Prostate gland (tissue), 2 donors: ENCODE results near the gene MYO16.

ENCODE experiments used
- POLR2A ChIP-seq: fragments of 450-650 bp; IDR thresholded peaks from one replicate; pipeline ENCODE4 v1.6.1; 2016; ENCODE audit warnings: antibody characterized with exemption, mild to moderate bottlenecking
- TF ChIP-seq, protein P1 (sequence below), 4 experiments: fragments of 200-600 bp in 2 of 4; fragments of 450-650 bp in 2 of 4; sonication (generic) in 2 of 4; IDR thresholded peaks; 1 replicate in 3 of 4; 2 replicates in 1 of 4; pipeline ENCODE4 v1.5.1; 2016 to 2019; ENCODE audit warnings: antibody characterized with exemption in 4 of 4, mild to moderate bottlenecking in 2 of 4, moderate library complexity in 2 of 4

DNA sequence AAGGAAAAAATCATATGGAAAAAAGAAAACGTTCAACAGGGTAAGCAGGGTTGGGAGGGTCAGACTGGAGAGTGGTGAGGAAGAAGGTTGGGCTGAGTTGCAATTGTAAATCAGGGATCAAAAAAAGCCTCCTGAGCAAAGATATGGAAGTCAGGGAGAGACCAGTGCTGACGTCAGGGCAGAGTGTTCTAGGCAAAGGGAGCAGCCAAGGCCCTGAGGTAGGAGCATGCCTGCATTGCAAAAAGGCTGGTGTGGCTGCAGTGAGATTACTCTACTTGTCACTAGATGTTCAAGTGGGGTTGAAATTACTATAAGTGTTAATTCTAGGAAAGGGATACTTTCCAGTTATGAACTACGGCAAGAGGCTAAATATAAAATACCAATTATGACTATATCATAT is 562.0 kb downstream of the MYO16 start:
- TF ChIP-seq, protein P1, sequence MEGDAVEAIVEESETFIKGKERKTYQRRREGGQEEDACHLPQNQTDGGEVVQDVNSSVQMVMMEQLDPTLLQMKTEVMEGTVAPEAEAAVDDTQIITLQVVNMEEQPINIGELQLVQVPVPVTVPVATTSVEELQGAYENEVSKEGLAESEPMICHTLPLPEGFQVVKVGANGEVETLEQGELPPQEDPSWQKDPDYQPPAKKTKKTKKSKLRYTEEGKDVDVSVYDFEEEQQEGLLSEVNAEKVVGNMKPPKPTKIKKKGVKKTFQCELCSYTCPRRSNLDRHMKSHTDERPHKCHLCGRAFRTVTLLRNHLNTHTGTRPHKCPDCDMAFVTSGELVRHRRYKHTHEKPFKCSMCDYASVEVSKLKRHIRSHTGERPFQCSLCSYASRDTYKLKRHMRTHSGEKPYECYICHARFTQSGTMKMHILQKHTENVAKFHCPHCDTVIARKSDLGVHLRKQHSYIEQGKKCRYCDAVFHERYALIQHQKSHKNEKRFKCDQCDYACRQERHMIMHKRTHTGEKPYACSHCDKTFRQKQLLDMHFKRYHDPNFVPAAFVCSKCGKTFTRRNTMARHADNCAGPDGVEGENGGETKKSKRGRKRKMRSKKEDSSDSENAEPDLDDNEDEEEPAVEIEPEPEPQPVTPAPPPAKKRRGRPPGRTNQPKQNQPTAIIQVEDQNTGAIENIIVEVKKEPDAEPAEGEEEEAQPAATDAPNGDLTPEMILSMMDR (IDR thresholded peaks at IDR 0.05), result no peak
- no peak for TF ChIP-seq POLR2A
